Fibroblast of lung (primary cell): ENCODE data around the gene WDR75.

Experiments
- EZH2 ChIP-seq: IDR thresholded peaks from 2 replicates; pipeline ENCODE4 v1.5.1; 2012; ENCODE audit warnings: low read length, control low read depth, mild to moderate bottlenecking; ENCODE audit errors: missing control alignments
- TF ChIP-seq, protein P1 (sequence below), 2 donors: IDR thresholded peaks in 1 of 2; conservative IDR thresholded peaks in 1 of 2; 1 replicate in 1 of 2; 2 replicates in 1 of 2; pipeline ENCODE4 v1.5.1; 2011 to 2012; ENCODE audit warnings: low read length in 2 of 2, control low read depth in 1 of 2, inconsistent platforms in 1 of 2, low read depth in 1 of 2, mild to moderate bottlenecking in 1 of 2

DNA sequence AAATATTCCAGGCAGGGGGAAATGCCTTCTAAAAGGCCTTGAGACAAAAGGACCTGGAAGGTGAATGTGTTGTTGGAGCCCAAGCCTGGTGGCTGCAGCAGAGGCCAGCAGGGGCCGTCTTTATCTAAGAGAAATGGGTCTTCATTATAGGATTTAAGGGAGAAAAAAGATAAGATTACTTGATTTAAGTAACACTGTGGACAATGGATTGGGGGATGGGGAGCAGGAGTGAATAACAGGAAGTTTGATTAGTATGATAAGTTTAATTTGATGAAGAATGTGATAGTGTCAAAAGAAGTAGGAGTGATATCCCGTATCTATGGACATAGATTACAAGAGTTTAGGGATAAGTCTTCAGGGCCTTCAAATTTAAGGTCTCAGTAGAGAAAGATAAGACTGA is 64.2 kb downstream of the WDR75 start:
- TF ChIP-seq, protein P1, sequence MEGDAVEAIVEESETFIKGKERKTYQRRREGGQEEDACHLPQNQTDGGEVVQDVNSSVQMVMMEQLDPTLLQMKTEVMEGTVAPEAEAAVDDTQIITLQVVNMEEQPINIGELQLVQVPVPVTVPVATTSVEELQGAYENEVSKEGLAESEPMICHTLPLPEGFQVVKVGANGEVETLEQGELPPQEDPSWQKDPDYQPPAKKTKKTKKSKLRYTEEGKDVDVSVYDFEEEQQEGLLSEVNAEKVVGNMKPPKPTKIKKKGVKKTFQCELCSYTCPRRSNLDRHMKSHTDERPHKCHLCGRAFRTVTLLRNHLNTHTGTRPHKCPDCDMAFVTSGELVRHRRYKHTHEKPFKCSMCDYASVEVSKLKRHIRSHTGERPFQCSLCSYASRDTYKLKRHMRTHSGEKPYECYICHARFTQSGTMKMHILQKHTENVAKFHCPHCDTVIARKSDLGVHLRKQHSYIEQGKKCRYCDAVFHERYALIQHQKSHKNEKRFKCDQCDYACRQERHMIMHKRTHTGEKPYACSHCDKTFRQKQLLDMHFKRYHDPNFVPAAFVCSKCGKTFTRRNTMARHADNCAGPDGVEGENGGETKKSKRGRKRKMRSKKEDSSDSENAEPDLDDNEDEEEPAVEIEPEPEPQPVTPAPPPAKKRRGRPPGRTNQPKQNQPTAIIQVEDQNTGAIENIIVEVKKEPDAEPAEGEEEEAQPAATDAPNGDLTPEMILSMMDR (conservative IDR thresholded peaks at IDR 0.05 in 1 of 2, IDR thresholded peaks at IDR 0.05 in 1 of 2; ENCODE audit: low read depth in 1 of 2, low read length in 2 of 2) = no peak
- TF ChIP-seq EZH2 = no peak
